Memory B cell (primary cell): ENCODE measurements around the gene LRRC4C.
"Not testable (repeated sequence)": the region's sequence is repeated elsewhere in the genome, so short reads cannot be mapped to it uniquely, and the experiment has no call there.

Experiments used
- ATAC-seq: fragments of 150-1000 bp; cut with Tn5 transposase; 2 replicates; pipeline ENCODE4 v1.10.0; 2021; ENCODE audit warnings: low read depth, mild to moderate bottlenecking, moderate library complexity
- DNase-seq, 2 donors: peaks; one replicate each; pipeline ENCODE4 v3.0.0; 2022; ENCODE audit warnings: low spot score in 2 of 2
- H3K27ac Mint-ChIP-seq: one replicate; pipeline ENCODE4 v1.8.0; 2022; ENCODE audit warnings: mild to moderate bottlenecking, moderate library complexity, mixed read lengths
- H3K27me3 Mint-ChIP-seq: one replicate; pipeline ENCODE4 v1.8.0; 2022; ENCODE audit warnings: mixed read lengths
- H3K36me3 Mint-ChIP-seq: one replicate; pipeline ENCODE4 v1.8.0; 2022; ENCODE audit warnings: mild to moderate bottlenecking, mixed read lengths
- H3K4me1 Mint-ChIP-seq: one replicate; pipeline ENCODE4 v1.8.0; 2022; ENCODE audit warnings: mixed read lengths
- H3K4me3 Mint-ChIP-seq: one replicate; pipeline ENCODE4 v1.8.0; 2022; ENCODE audit warnings: mild to moderate bottlenecking, moderate library complexity, mixed read lengths
- H3K9me3 Mint-ChIP-seq: one replicate; pipeline ENCODE4 v1.8.0; 2022; ENCODE audit warnings: mixed read lengths

LRRC4C gene

DNA sequence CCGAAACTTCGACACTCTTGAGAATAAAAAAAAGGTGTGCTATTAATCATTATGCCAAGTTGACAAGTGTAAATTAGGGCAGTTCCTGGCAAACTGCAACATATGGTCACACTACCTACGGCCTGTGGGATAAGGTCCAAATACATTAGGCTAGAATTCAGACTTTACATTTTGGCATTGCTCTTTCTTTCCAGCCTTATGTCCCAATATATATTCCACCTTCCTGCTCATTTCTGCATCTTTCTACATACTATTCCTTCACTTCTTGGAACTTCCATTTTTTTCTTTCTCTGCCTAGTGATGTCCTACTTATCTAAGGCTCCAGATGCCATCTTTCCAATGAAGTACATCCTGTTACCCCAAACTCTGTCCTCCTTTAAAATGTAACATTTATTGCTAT, 577.2 kb downstream of the LRRC4C start:
- no peaks in the 10 kb centered on the region for H3K36me3 Mint-ChIP-seq
- H3K4me1 Mint-ChIP-seq: no peaks in the 10 kb centered on the region
- peaks cover 7% of the 10 kb centered on the region for H3K9me3 Mint-ChIP-seq
- no peak overlapping the region for H3K27ac Mint-ChIP-seq
- H3K27me3 Mint-ChIP-seq: no peaks in the 10 kb centered on the region
- H3K4me3 Mint-ChIP-seq: no peak overlapping the region
- DNase-seq (no peak), ATAC-seq (no peak)

DNA sequence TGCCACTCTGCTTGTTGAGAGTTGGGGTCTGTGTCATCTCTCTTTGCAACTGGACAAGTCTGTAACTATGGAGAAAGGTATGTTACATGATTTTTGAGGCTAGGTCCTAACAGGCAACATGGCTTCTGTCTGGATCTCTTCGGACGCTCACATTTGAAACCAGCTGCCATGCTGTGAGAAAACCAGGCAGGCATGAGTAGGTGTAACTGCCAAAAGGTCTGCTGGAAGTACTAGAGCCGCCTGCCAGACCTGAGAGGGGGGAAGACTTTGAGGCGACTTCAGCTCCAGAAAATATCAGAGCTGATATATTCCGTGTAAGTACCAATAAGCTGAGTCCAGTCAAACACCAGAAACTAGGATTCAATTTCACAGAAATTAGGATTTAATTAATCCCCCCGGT, 579.5 kb downstream of the LRRC4C start:
- Mint-ChIP-seq H3K36me3 (no peaks in the 10 kb centered on the region), H3K27ac (no peak overlapping the region), H3K4me1 (no peaks in the 10 kb centered on the region), H3K4me3 (no peak overlapping the region), H3K27me3 (no peaks in the 10 kb centered on the region), H3K9me3 (peaks cover 7% of the 10 kb centered on the region)
- DNase-seq: no peak
- ATAC-seq: no peak

DNA sequence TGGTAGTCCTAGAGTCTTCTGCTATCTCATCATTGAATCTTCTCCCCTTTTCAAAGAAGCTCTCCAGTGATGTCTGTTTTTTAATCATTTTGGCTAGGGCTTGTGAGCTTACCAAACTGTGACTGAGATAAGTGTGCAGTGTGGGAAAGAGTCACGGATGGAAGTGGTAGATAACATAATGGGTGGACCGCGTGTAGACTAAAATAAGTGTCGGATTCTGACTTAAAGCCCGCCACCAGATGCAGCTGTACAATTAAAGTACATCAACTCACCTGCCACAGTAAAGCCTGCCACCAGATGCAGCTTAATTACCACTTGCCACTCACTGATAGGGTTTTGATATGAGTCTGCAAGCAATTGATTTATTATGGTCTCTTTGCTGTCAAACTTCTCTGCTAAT, 581.5 kb downstream of the LRRC4C start:
- H3K9me3 Mint-ChIP-seq: peaks cover 4% of the 10 kb centered on the region
- no peaks in the 10 kb centered on the region for H3K27me3 Mint-ChIP-seq
- no peak overlapping the region for H3K27ac Mint-ChIP-seq
- H3K4me1 Mint-ChIP-seq: no peaks in the 10 kb centered on the region
- ATAC-seq: no peak
- no peak overlapping the region for H3K4me3 Mint-ChIP-seq
- no peak for DNase-seq
- H3K36me3 Mint-ChIP-seq: no peaks in the 10 kb centered on the region

DNA sequence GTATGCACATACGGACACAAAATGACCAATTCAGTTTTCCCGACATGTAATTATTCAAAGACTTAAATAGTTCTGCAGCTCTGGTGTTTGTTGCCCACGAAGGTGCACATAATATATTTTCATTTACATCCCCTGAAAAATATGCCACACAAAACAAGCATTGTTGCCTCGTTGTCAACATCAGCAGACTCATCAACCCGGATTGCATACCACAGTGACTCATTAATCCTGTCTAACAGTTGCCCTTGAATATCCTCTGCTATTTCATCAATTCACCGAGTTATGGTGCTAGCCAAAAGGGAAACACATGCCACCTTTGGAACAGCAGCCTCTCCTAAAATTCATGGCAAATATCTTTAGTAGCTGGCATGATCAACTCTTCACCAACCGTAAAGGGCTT, 582.2 kb downstream of the LRRC4C start:
- H3K4me3 Mint-ChIP-seq: no peak overlapping the region
- H3K27ac Mint-ChIP-seq: no peak overlapping the region
- no peaks in the 10 kb centered on the region for H3K27me3 Mint-ChIP-seq
- DNase-seq (no peak), ATAC-seq (no peak)
- no peaks in the 10 kb centered on the region for H3K4me1 Mint-ChIP-seq
- H3K36me3 Mint-ChIP-seq: no peaks in the 10 kb centered on the region
- H3K9me3 Mint-ChIP-seq: peaks cover 3% of the 10 kb centered on the region

DNA sequence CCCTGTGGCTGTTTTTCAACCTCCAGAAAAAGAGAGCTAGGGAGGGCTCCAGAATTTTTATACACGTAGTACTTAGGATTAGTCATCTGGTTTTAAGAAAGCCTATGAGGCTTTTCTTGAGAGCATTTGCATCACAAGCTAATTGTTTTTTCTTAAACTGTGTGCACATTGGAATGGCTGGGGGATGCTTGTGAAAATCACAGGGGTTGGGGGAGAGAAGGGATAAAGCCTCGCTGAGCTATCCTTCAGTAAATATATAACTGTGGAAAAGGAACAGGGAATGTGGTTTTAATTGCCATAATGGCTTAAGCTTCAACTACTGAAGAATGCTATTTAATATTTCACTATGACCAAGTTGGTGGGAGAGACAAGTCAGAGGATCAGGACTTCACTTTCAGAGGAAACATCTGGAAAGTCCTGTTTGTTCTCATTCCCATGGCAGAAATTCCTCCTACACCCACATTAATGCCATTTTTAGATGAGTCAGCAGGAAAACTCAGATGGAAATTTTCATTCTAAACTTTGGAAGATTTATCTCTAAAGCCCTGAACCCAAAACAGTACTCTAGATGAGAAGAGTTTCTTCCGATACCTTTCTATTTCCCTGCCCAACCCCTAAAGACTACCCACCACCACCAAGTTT, 591.3 kb downstream of the LRRC4C start:
- DNase-seq (no peak), ATAC-seq (no peak)
- Mint-ChIP-seq H3K4me3 (no peak overlapping the region), H3K9me3 (peaks cover 9% of the 10 kb centered on the region), H3K27me3 (no peaks in the 10 kb centered on the region), H3K36me3 (no peaks in the 10 kb centered on the region), H3K4me1 (no peaks in the 10 kb centered on the region), H3K27ac (no peak overlapping the region)

DNA sequence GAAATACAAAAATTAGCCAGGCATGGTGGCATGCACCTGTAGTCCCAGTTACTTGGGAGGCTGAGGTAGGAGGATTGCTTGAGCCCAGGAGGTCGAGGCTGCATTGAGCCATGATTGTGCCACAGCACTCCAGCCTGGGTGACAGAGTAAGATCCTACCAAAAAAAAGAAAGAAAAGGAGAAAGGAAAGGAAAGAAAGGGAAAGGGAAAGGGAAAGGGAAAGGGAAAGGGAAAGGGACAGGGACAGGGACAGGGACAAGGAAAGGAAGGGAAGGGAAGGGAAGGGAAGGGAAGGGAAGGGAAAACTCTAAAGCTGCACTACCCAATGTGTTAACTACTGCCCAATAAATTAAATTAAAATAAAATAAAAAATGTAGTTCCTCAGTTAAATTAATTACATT, 601.7 kb downstream of the LRRC4C start:
- H3K27ac Mint-ChIP-seq, DNase-seq, H3K9me3 Mint-ChIP-seq, ATAC-seq, H3K4me1 Mint-ChIP-seq, H3K27me3 Mint-ChIP-seq, H3K36me3 Mint-ChIP-seq, H3K4me3 Mint-ChIP-seq: not testable (repeated sequence)

DNA sequence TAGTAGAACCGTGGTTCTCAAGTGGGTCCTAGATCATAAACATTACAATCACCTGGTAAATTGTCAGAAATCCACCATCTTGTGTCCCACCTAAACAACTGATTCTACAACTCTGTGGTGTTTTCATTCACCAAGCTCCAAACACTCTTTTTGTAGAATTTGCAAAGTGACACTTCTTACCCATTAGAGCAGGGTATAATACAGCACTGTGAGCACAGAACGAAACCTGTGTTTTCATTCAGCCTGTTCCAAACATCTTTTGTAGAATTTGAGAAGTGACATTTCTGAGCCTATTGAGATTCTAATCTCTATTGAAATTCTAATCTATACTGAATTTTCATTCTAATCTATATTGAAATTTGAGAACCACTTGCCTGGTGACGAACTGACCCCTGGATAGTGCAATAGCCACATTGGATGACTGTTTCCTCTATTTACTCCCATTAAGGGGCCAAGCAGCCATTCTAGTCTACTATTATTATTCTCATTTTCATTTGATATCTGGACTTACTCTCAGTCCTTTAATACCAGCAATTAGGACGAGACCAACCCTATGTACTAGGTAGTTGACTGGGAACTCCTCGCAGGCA, 616.6 kb downstream of the LRRC4C start:
- no peaks in the 10 kb centered on the region for H3K36me3 Mint-ChIP-seq
- peaks cover 9% of the 10 kb centered on the region for H3K9me3 Mint-ChIP-seq
- H3K4me1 Mint-ChIP-seq: no peaks in the 10 kb centered on the region
- no peak overlapping the region for H3K4me3 Mint-ChIP-seq
- H3K27me3 Mint-ChIP-seq: no peaks in the 10 kb centered on the region
- no peak overlapping the region for H3K27ac Mint-ChIP-seq
- ATAC-seq (no peak), DNase-seq (no peak)

DNA sequence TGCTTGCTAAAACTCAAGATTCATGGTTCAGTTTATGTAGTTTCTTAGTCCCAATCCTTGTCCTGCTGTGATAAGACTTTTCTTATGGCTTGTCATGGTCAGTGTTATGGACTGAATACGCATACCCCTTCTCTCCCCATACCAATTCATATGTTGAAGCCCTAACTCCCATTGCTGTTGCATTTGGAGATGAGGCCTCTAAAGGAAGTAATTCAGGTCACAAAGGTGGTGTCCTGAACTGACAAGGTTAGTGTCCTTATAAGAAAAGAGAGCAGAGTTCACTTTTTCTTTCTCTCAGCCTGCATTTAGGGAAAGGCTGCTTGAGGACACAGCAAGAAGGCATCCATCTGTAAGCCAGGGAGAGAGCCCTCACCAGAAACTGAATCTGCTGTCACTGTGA, 618.2 kb downstream of the LRRC4C start:
- H3K36me3 Mint-ChIP-seq: no peaks in the 10 kb centered on the region
- no peak overlapping the region for H3K27ac Mint-ChIP-seq
- H3K9me3 Mint-ChIP-seq: peaks cover 7% of the 10 kb centered on the region
- no peak overlapping the region for H3K4me3 Mint-ChIP-seq
- no peak for DNase-seq
- no peaks in the 10 kb centered on the region for H3K4me1 Mint-ChIP-seq
- no peaks in the 10 kb centered on the region for H3K27me3 Mint-ChIP-seq
- no peak for ATAC-seq

DNA sequence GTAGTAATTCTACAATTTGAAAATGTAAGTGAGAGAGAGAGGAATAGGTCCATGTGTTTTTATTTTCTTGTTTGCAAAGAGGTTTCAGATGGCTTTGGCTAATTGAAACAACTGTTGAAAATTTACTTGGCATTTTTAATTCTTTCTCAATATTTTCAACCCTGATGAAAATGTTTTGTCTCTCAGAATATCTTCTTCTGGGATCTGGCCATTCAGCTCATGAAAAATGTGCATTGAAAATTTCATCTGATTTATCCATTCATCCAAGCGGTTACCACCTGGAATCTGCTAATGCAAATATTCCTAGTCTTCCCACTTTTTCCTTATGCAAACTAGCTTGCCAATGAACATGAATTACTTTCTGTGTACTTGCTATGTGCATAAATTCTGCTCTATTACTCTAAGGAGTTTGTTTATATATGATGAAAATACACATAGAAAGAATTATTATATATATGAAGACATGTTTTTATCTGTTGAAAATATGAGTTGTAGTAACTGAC, 621.2 kb downstream of the LRRC4C start:
- no peak for ATAC-seq
- Mint-ChIP-seq H3K27ac (no peak overlapping the region), H3K4me3 (no peak overlapping the region), H3K27me3 (no peaks in the 10 kb centered on the region), H3K36me3 (no peaks in the 10 kb centered on the region), H3K9me3 (peaks cover under 1% of the 10 kb centered on the region), H3K4me1 (no peaks in the 10 kb centered on the region)
- DNase-seq: no peak

DNA sequence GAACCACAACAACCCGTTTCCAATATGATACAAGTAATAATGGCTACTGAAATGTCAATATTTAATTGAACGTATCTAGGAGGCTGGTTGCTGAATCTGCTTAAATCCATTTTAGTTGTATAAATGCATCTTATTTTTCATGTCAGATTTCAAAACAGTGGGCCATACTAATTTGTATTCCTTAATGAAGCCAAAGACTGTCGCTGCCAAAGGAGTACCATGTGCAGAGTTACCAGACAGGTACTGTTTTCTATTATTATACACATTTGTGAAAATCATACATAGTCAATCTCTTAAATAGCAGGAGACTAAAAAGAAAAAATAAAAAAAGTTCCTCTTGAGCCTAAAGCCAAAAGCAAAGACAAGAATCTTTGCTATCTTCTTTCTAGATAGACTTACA, 632.3 kb downstream of the LRRC4C start:
- Mint-ChIP-seq H3K36me3 (no peaks in the 10 kb centered on the region), H3K27me3 (no peaks in the 10 kb centered on the region), H3K27ac (no peak overlapping the region), H3K4me3 (no peak overlapping the region), H3K4me1 (no peaks in the 10 kb centered on the region), H3K9me3 (peaks cover 3% of the 10 kb centered on the region)
- ATAC-seq (no peak), DNase-seq (no peak)

DNA sequence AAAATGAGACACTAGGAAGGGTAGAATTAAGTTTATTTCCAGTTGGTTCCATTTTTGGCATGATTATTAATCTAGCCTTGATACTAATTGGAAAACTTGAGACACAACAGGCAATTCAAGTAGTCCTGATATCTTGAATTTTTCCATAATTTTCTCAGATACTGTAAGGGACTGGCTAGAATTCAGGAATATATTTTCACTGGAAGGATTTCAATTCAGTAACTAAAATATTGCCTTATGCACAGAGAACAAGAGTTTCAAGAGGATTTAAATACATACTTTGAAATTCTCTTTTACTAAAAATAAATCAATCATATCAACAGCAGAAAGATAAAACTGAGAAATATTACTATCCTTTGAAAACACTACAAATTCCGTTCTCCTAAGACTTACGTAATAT, 632.9 kb downstream of the LRRC4C start:
- no peak for ATAC-seq
- Mint-ChIP-seq H3K9me3 (peaks cover 3% of the 10 kb centered on the region), H3K4me1 (no peaks in the 10 kb centered on the region), H3K27me3 (no peaks in the 10 kb centered on the region), H3K36me3 (no peaks in the 10 kb centered on the region), H3K4me3 (no peak overlapping the region), H3K27ac (no peak overlapping the region)
- no peak for DNase-seq

DNA sequence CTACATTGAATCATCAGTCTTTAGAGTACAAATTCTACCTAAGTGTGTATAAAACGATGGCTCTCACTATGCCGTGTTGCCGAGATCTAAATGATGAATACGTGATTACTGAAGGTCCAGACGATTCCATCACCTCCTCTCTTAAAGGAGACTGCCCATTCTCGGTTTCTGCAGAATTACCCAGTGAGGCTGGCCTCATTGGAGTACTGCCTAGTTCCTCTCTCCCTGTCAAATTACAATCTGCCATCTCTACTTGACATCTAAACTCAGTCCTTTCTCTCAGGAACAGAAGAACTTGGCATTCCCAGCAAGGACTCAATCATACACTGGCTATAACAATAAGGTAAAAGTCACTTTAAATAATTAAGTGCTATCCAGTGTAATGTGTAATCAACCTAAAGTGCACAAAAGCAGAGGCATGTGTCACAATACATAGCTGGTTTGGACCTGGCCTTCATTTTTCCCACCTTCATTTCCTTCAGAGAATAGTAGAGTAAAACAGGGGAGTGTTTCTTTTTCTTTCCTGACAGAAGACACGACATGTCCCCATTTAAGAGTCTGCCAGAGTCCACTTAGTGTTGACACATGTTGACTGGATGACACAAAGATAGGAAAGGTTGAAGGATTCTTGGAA, 634.1 kb downstream of the LRRC4C start:
- peaks cover 3% of the 10 kb centered on the region for H3K9me3 Mint-ChIP-seq
- ATAC-seq (no peak), DNase-seq (no peak)
- no peaks in the 10 kb centered on the region for H3K27me3 Mint-ChIP-seq
- no peak overlapping the region for H3K4me3 Mint-ChIP-seq
- no peak overlapping the region for H3K27ac Mint-ChIP-seq
- no peaks in the 10 kb centered on the region for H3K4me1 Mint-ChIP-seq
- H3K36me3 Mint-ChIP-seq: no peaks in the 10 kb centered on the region

DNA sequence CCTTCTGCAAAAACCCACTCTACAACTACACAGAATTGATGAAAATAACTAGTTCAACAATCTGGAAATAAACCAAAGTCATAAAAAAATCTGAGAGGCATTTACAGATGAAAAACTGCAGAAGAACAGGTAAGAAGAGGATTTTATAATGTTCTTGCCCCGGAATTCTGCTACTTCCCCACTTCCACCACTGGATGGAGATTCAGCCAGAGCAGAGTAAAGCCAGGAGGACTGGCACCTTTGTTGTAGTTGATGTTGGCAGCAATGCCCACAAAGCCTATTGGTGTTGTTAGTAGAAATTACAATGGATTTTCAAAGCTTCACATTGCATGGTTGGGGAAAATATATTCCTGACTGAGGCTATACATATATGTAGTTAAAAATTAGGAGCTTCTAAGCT, 640.2 kb downstream of the LRRC4C start:
- no peak overlapping the region for H3K4me3 Mint-ChIP-seq
- H3K9me3 Mint-ChIP-seq: peaks cover 4% of the 10 kb centered on the region
- no peak overlapping the region for H3K27ac Mint-ChIP-seq
- no peaks in the 10 kb centered on the region for H3K36me3 Mint-ChIP-seq
- DNase-seq (no peak), ATAC-seq (no peak)
- H3K4me1 Mint-ChIP-seq: no peaks in the 10 kb centered on the region
- no peaks in the 10 kb centered on the region for H3K27me3 Mint-ChIP-seq

DNA sequence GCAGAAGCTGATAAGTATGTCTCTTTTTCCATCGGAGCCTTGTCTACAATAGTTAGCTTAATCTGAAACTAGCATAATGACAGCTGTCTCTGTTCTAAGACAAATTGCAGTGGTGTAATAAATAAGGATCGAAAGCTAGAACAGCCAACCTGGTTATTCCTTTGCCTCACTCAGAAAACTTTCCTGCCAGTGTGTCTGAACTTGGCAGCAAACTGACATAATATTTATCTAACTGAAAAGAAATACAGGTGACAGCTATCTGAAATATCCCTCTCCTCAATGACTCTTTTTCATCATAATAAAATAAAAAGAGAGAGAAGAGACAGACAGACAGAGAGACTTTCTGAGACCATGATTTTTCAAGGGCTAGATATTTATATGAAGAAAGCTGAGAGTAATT, 642.5 kb downstream of the LRRC4C start:
- Mint-ChIP-seq H3K27me3 (no peaks in the 10 kb centered on the region), H3K27ac (no peak overlapping the region), H3K9me3 (peaks cover 3% of the 10 kb centered on the region), H3K36me3 (no peaks in the 10 kb centered on the region), H3K4me1 (no peaks in the 10 kb centered on the region), H3K4me3 (no peak overlapping the region)
- no peak for DNase-seq
- no peak for ATAC-seq

DNA sequence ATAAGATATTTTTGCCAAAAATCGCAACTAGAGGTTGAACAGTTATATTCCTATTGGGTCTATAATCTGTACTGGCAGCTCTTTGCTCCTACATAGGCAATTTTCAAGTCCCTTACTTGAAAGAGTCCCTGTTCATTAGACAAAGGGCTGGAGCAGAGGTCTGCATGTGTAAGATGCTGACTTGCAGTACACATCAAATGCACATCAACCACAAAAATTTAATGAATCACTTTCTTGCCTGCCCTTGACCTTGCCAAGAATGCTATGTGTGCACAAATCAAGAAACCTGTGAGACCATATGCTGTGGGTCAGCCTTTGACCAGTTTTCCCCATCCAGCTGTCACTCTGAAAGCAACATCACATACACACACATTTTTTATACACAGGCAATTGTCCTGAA, 661.5 kb downstream of the LRRC4C start:
- DNase-seq (no peak), ATAC-seq (no peak)
- Mint-ChIP-seq H3K36me3 (no peaks in the 10 kb centered on the region), H3K4me3 (no peak overlapping the region), H3K27me3 (no peaks in the 10 kb centered on the region), H3K9me3 (peaks cover 6% of the 10 kb centered on the region), H3K4me1 (no peaks in the 10 kb centered on the region), H3K27ac (no peak overlapping the region)
